HepG2 (cell line): Measurements from ENCODE around the gene ANKAR. TPM values are rescaled to one million over a fixed set of nuclear protein-coding genes. Genes with fewer than 3 reads are reported as not detected.

ENCODE experiments used
- ATAC-seq: fragments of 200-7000 bp; cut with Tn5 transposase; 3 replicates; pipeline ENCODE4 v1.9.1; 2020; ENCODE audit warnings: mild to moderate bottlenecking, moderate library complexity
- BruUV-seq: library from RNA; stranded (reverse); fragments of 400-500 nt; replicated peaks from 2 replicates; lab custom pipeline; 2021; lab: Mats Ljungman, UMichigan
- CTCF ChIA-PET: fragments of 300-600 bp; formaldehyde crosslinking; extraction: SDS; loops from one replicate; lab custom pipeline; 2021; ENCODE audit warnings: low total read pairs, inconsistent platforms, low intra/inter-chr PET ratio; lab: Yijun Ruan, JAX
- POLR2A ChIA-PET: fragments of 350-600 bp; sonication (Branson Sonifier 250); formaldehyde crosslinking; loops from one replicate; lab custom pipeline; 2020; ENCODE audit warnings: antibody characterized with exemption, inconsistent platforms; lab: Yijun Ruan, JAX
- DNase-seq: peaks from one replicate; pipeline ENCODE4 v3.0.0-alpha.2; 2015; ENCODE audit warnings: low spot score
- FAIRE-seq: peaks from 3 replicates; lab custom pipeline; 2011; peaks lifted over from hg19 to GRCh38; lab: Jason Lieb, UNC
- H2AFZ ChIP-seq: one replicate; pipeline ENCODE4 v1.6.1; 2011; ENCODE audit warnings: low read length, inconsistent platforms
- H3K27ac ChIP-seq: fragments of 300-600 bp; 3 replicates; pipeline ENCODE4 v1.8.0; 2011; ENCODE audit warnings: mixed run types, mild to moderate bottlenecking, mixed read lengths, low read length, inconsistent platforms; ENCODE audit not compliant: insufficient read depth; ENCODE audit errors: extremely low read length
- H3K27me3 ChIP-seq, 2 experiments: fragments of 200-600 bp in 1 of 2; 2 replicates in 1 of 2; 3 replicates in 1 of 2; pipeline versions ENCODE4 v1.6.0 to v1.8.0; 2011; ENCODE audit warnings: low read length in 2 of 2, mild to moderate bottlenecking in 2 of 2, moderate library complexity in 2 of 2, inconsistent platforms in 1 of 2; ENCODE audit not compliant: insufficient read depth in 2 of 2, control insufficient read depth in 1 of 2
- H3K36me3 ChIP-seq, 2 experiments: fragments of 200-600 bp in 1 of 2; replicated peaks in 1 of 2; 2 replicates in 1 of 2; 3 replicates in 1 of 2; pipeline versions ENCODE4 v1.5.1 to v1.8.0; 2011; ENCODE audit warnings: low read length in 2 of 2, inconsistent platforms in 1 of 2; ENCODE audit not compliant: insufficient read depth in 2 of 2, control insufficient read depth in 1 of 2
- H3K4me1 ChIP-seq: 2 replicates; pipeline ENCODE4 v1.5.1; 2012; ENCODE audit warnings: low read length, inconsistent platforms; ENCODE audit not compliant: insufficient read depth
- H3K4me2 ChIP-seq: 2 replicates; pipeline ENCODE4 v1.6.0; 2011; ENCODE audit warnings: low read depth, low read length, inconsistent platforms
- H3K4me3 ChIP-seq, 3 experiments: fragments of 200-600 bp in 1 of 3; sonication (generic), shearing (Covaris generic) in 1 of 3; replicated peaks in 1 of 3; 2 replicates each; pipeline ENCODE4 v1.5.1; 2011 to 2016; ENCODE audit warnings: low read length in 3 of 3, inconsistent platforms in 2 of 3, low read depth in 2 of 3, mild to moderate bottlenecking in 2 of 3, control low read depth in 1 of 3, mixed read lengths in 1 of 3; ENCODE audit not compliant: insufficient read depth in 1 of 3
- H3K79me2 ChIP-seq: one replicate; pipeline ENCODE4 v1.6.1; 2011; ENCODE audit warnings: low read length, inconsistent platforms; ENCODE audit not compliant: insufficient read depth
- H3K9ac ChIP-seq: 2 replicates; pipeline ENCODE4 v1.6.0; 2011; ENCODE audit warnings: mild to moderate bottlenecking, low read depth, low read length, inconsistent platforms; ENCODE audit not compliant: insufficient read depth
- H3K9me3 ChIP-seq: 2 replicates; pipeline ENCODE4 v1.5.1; 2012; ENCODE audit warnings: mild to moderate bottlenecking, low read length
- H4K20me1 ChIP-seq: 2 replicates; pipeline ENCODE4 v1.6.0; 2011; ENCODE audit warnings: inconsistent platforms, mild to moderate bottlenecking, low read length, moderate library complexity; ENCODE audit not compliant: insufficient read depth
- CREB3 ChIP-seq: sonication (generic); formaldehyde crosslinking; IDR thresholded peaks from 2 replicates; pipeline ENCODE4 v1.5.0; 2020; ENCODE audit warnings: missing genetic modification reagents
- FOXA1 ChIP-seq, 2 experiments: fragments of 450-650 bp in 1 of 2; sonication (generic) in 1 of 2; formaldehyde crosslinking in 1 of 2; IDR thresholded peaks; 2 replicates each; pipeline versions ENCODE4 v1.4.0 to v1.6.1; 2016 to 2020; ENCODE audit warnings: missing genetic modification reagents in 1 of 2
- FOXO1 ChIP-seq: sonication (generic); formaldehyde crosslinking; IDR thresholded peaks from 2 replicates; pipeline ENCODE4 v1.4.0; 2020; ENCODE audit warnings: missing genetic modification reagents
- LBX2 ChIP-seq: sonication (generic); formaldehyde crosslinking; IDR thresholded peaks from 2 replicates; pipeline ENCODE4 v1.5.0; 2020; ENCODE audit warnings: missing genetic modification reagents, mild to moderate bottlenecking, borderline replicate concordance
- MEIS1 ChIP-seq: sonication (generic); formaldehyde crosslinking; IDR thresholded peaks from 2 replicates; pipeline ENCODE4 v1.9.0; 2021; ENCODE audit warnings: mild to moderate bottlenecking, missing genetic modification reagents, moderate library complexity, borderline replicate concordance
- MXD3 ChIP-seq: IDR thresholded peaks from 2 replicates; pipeline ENCODE4 v1.6.1; 2016; ENCODE audit warnings: mild to moderate bottlenecking, missing biosample characterization, missing genetic modification reagents
- NFRKB ChIP-seq: fragments of 450-650 bp; IDR thresholded peaks from 2 replicates; pipeline ENCODE4 v1.6.1; 2017
- ZBTB39 ChIP-seq: sonication (generic); formaldehyde crosslinking; IDR thresholded peaks from 2 replicates; pipeline ENCODE4 v1.5.0; 2020; ENCODE audit warnings: missing genetic modification reagents
- ZNF10 ChIP-seq: sonication (generic); formaldehyde crosslinking; IDR thresholded peaks from 2 replicates; pipeline ENCODE4 v1.4.0; 2020; ENCODE audit warnings: mild to moderate bottlenecking, low read depth, missing genetic modification reagents, borderline replicate concordance
- WGBS: methylation state at CpG from one replicate; pipeline ENCODE4 v1.1.6; 2017; ENCODE audit warnings: low lambda C conversion rate; 5-methylcytosine and 5-hydroxymethylcytosine counted together
- in situ Hi-C: cut with HindIII; loops from 2 replicates; pipeline ENCODE4 v1.10.0; 2017; ENCODE audit warnings: low pct_unique_long_range_greater_than_20kb; ENCODE audit not compliant: extremely low pct_ligation_motif_present
- intact Hi-C: fragments of 100-400 bp; cut with micrococcal nuclease; formaldehyde crosslinking; loops from one replicate; pipeline ENCODE4 v1.10.0; 2022; ENCODE audit not compliant: unreplicated experiment
- polyA plus RNA-seq, 8 experiments: library from polyadenylated mRNA; depleted of rRNA in 3 of 8; stranded (reverse) in 7 of 8; unstranded in 1 of 8; fragments of >200 nt; fragmentation: Illumina TruSeq in 4 of 8; extraction: Trizol in 4 of 8; gene quantifications; 2 replicates each; pipeline versions ENCODE4 v1.2.1 to v1.2.3, GENCODE V29; 2011 to 2016; ENCODE audit warnings: low read depth in 4 of 8, missing spikeins in 1 of 8, mixed read lengths in 1 of 8; ENCODE audit not compliant: insufficient read depth in 1 of 8
- total RNA-seq, 5 experiments: library from RNA; depleted of rRNA; stranded (reverse); fragments of >200 nt; fragmentation: Illumina TruSeq; extraction: Trizol; gene quantifications; 2 replicates each; pipeline ENCODE4 v1.2.3, GENCODE V29; 2016; ENCODE audit warnings: low read depth in 1 of 5

ANKAR gene
- total and polyA plus RNA-seq, 2 of the 13 experiments (the other 11 are each of a cell fraction or from before 2014, with no cell fraction given), result 3.6 to 5.0 TPM

GRCh38 chr2:189641590-189641989 is 32.9 kb upstream of the ANKAR start:
- Histone ChIP-seq H2AFZ (no peak overlapping the region), H4K20me1 (no peaks in the 10 kb centered on the region), H3K27me3 (no peaks in the 10 kb centered on the region), H3K79me2 (no peaks in the 10 kb centered on the region), H3K4me2 (no peak overlapping the region), H3K27ac (no peak overlapping the region), H3K36me3 (no peaks in the 10 kb centered on the region), H3K9me3 (no peaks in the 10 kb centered on the region), H3K4me1 (no peaks in the 10 kb centered on the region), H3K4me3 (no peak overlapping the region), H3K9ac (no peak overlapping the region)
- no peak for ATAC-seq
- CTCF ChIA-PET, result no interaction called here
- BruUV-seq, result no TSS peak
- TF ChIP-seq MEIS1 (no peak), ZBTB39 (CRISPR knock-in tag) (no peak), FOXO1 (CRISPR knock-in tag) (no peak), LBX2 (no peak), CREB3 (CRISPR knock-in tag) (no peak), ZNF10 (CRISPR knock-in tag) (no peak), FOXA1 (IDR thresholded peaks at IDR 0.05) (no peak), FOXA1 (CRISPR knock-in tag; IDR thresholded peaks at IDR 0.05) (no peak), NFRKB (no peak), MXD3 (no peak)
- in situ Hi-C loops (no loop called here), intact Hi-C loops (no loop called here)
- 60% methylated on average over 2 of the region's 2 CpGs for WGBS
- FAIRE-seq, result no peak
- POLR2A ChIA-PET, result no interaction called here
- DNase-seq, result no peak
